MM.1S (cell line): ENCODE measurements around the gene SPP1.
"Not testable (repeated sequence)": the region's sequence is repeated elsewhere in the genome, so short reads cannot be mapped to it uniquely, and the experiment has no call there.

Source experiments
- DNase-seq: peaks from one replicate; pipeline ENCODE4 v3.0.0-alpha.2; 2015
- H2AFZ ChIP-seq: fragments of 300-600 bp; sonication (generic); 2 replicates; pipeline ENCODE4 v1.6.0; 2016; ENCODE audit warnings: antibody characterized with exemption, low read length
- H3F3A ChIP-seq: fragments of 300-600 bp; sonication (generic); 2 replicates; pipeline ENCODE4 v1.6.1; 2016; ENCODE audit warnings: mild to moderate bottlenecking, antibody characterized with exemption, low read length, moderate library complexity, mixed read lengths; ENCODE audit not compliant: insufficient read depth
- H3K27ac ChIP-seq: fragments of 300-600 bp; sonication (generic); 2 replicates; pipeline ENCODE4 v1.5.1; 2016; ENCODE audit warnings: mild to moderate bottlenecking, low read length
- H3K27me3 ChIP-seq: fragments of 300-600 bp; sonication (generic); replicated peaks from 2 replicates; pipeline ENCODE4 v1.6.0; 2016; ENCODE audit warnings: low read length; ENCODE audit not compliant: insufficient read depth
- H3K36me3 ChIP-seq: fragments of 300-600 bp; sonication (generic); replicated peaks from 2 replicates; pipeline ENCODE4 v1.6.1; 2016; ENCODE audit warnings: mild to moderate bottlenecking, low read length, mixed read lengths; ENCODE audit not compliant: insufficient read depth
- H3K4me1 ChIP-seq: fragments of 300-600 bp; sonication (generic); 2 replicates; pipeline ENCODE4 v1.6.1; 2016; ENCODE audit warnings: low read length, mixed read lengths
- H3K4me2 ChIP-seq: fragments of 300-600 bp; sonication (generic); 2 replicates; pipeline ENCODE4 v1.6.0; 2016; ENCODE audit warnings: low read depth, low read length
- H3K4me3 ChIP-seq: fragments of 300-600 bp; sonication (generic); 2 replicates; pipeline ENCODE4 v1.5.1; 2016; ENCODE audit warnings: low read length, mixed read lengths
- H3K79me2 ChIP-seq: fragments of 300-600 bp; sonication (generic); 2 replicates; pipeline ENCODE4 v1.6.1; 2016; ENCODE audit warnings: mixed run types, low read length, mixed read lengths
- H3K9ac ChIP-seq: fragments of 300-600 bp; sonication (generic); 2 replicates; pipeline ENCODE4 v1.6.1; 2016; ENCODE audit warnings: low read length, mixed read lengths
- H3K9me2 ChIP-seq: fragments of 300-600 bp; sonication (generic); replicated peaks from 2 replicates; pipeline ENCODE4 v1.6.1; 2016; ENCODE audit warnings: mild to moderate bottlenecking, low read length, mixed read lengths; ENCODE audit not compliant: insufficient read depth
- H3K9me3 ChIP-seq: fragments of 300-600 bp; sonication (generic); replicated peaks from 2 replicates; pipeline ENCODE4 v1.6.1; 2016; ENCODE audit warnings: mild to moderate bottlenecking, low read length, mixed read lengths; ENCODE audit not compliant: insufficient read depth
- H4K20me1 ChIP-seq: fragments of 300-600 bp; sonication (generic); 2 replicates; pipeline ENCODE4 v1.6.1; 2016; ENCODE audit warnings: mild to moderate bottlenecking, low read length, moderate library complexity, mixed read lengths; ENCODE audit not compliant: insufficient read depth
- CTCF ChIP-seq: fragments of 300-600 bp; sonication (generic); IDR thresholded peaks from 2 replicates; pipeline ENCODE4 v1.5.1; 2016; ENCODE audit warnings: antibody characterized with exemption, low read length, mixed read lengths
- EZH2 ChIP-seq: fragments of 300-600 bp; sonication (generic); optimal IDR thresholded peaks from 2 replicates; pipeline ENCODE3; 2017; ENCODE audit warnings: low read depth, mild to moderate bottlenecking, antibody characterized with exemption, low read length, mixed read lengths
- EZH2phosphoT487 ChIP-seq: fragments of 300-600 bp; sonication (generic); IDR thresholded peaks from 2 replicates; pipeline ENCODE4 v1.6.1; 2018; ENCODE audit warnings: antibody characterized with exemption, low read length

Gene SPP1

GRCh38 chr4:87934157-87934704 is 41.3 kb upstream of the SPP1 start:
- Histone ChIP-seq H3K4me3 (no peak overlapping the region), H2AFZ (no peak overlapping the region), H3K27ac (no peak overlapping the region), H3K4me2 (no peak overlapping the region), H3K79me2 (no peaks in the 10 kb centered on the region), H4K20me1 (no peaks in the 10 kb centered on the region), H3K9me2 (no peaks in the 10 kb centered on the region), H3K9me3 (no peaks in the 10 kb centered on the region), H3K27me3 (no peaks in the 10 kb centered on the region), H3K36me3 (no peaks in the 10 kb centered on the region), H3K9ac (no peak overlapping the region), H3K4me1 (no peaks in the 10 kb centered on the region), H3F3A (no peaks in the 10 kb centered on the region)
- DNase-seq, result no peak
- no peak for TF ChIP-seq EZH2

- no peaks in the 10 kb centered on the region for H3K36me3 ChIP-seq
- no peak overlapping the region for H3K4me3 ChIP-seq
- no peak overlapping the region for H2AFZ ChIP-seq
- no peaks in the 10 kb centered on the region for H3K79me2 ChIP-seq
- H3K4me1 ChIP-seq, result no peaks in the 10 kb centered on the region
- no peak overlapping the region for H3K27ac ChIP-seq
- H3K9me3 ChIP-seq, result no peaks in the 10 kb centered on the region
- no peak for DNase-seq
- H3K27me3 ChIP-seq, result no peaks in the 10 kb centered on the region
- H3K4me2 ChIP-seq, result no peak overlapping the region
- TF ChIP-seq EZH2 (no peak), CTCF (no peak), EZH2phosphoT487 (no peak)
- H3K9me2 ChIP-seq, result no peaks in the 10 kb centered on the region
- H4K20me1 ChIP-seq, result no peaks in the 10 kb centered on the region
- no peak overlapping the region for H3K9ac ChIP-seq
- H3F3A ChIP-seq, result no peaks in the 10 kb centered on the region
Measured at GRCh38 chr4:87934973-87935372, 40.5 kb upstream of the SPP1 start.

- H3F3A ChIP-seq, H4K20me1 ChIP-seq, H3K79me2 ChIP-seq, H3K36me3 ChIP-seq, DNase-seq, H3K9ac ChIP-seq, H3K4me1 ChIP-seq, H3K27me3 ChIP-seq, H3K27ac ChIP-seq, H3K9me2 ChIP-seq, H2AFZ ChIP-seq, H3K4me3 ChIP-seq, H3K9me3 ChIP-seq, H3K4me2 ChIP-seq: not testable (repeated sequence)
Measured at GRCh38 chr4:87935954-87936353, 39.6 kb upstream of the SPP1 start.

- H3K79me2 ChIP-seq, result no peaks in the 10 kb centered on the region
- no peaks in the 10 kb centered on the region for H3K36me3 ChIP-seq
- no peaks in the 10 kb centered on the region for H3F3A ChIP-seq
- H3K9me3 ChIP-seq, result no peaks in the 10 kb centered on the region
- no peak overlapping the region for H3K4me2 ChIP-seq
- no peak overlapping the region for H3K27ac ChIP-seq
- no peaks in the 10 kb centered on the region for H3K9me2 ChIP-seq
- H3K9ac ChIP-seq, result no peak overlapping the region
- no peaks in the 10 kb centered on the region for H4K20me1 ChIP-seq
- no peaks in the 10 kb centered on the region for H3K4me1 ChIP-seq
- no peak for DNase-seq
- no peak overlapping the region for H2AFZ ChIP-seq
- H3K4me3 ChIP-seq, result no peak overlapping the region
- H3K27me3 ChIP-seq, result no peaks in the 10 kb centered on the region
- TF ChIP-seq EZH2 (no peak), EZH2phosphoT487 (no peak), CTCF (no peak)
Measured at GRCh38 chr4:87937523-87937922, 38.0 kb upstream of the SPP1 start.
